ENCODE measurements around the gene SH2D3A. TPM values are rescaled to one million over a fixed set of nuclear protein-coding genes. Genes with fewer than 3 reads are reported as not detected.
"Not testable (repeated sequence)": the region's sequence is repeated elsewhere in the genome, so short reads cannot be mapped to it uniquely, and the experiment has no call there.

SH2D3A gene
- total RNA-seq = 10 to 100 TPM; 16.4 to 33.0 TPM

DNA sequence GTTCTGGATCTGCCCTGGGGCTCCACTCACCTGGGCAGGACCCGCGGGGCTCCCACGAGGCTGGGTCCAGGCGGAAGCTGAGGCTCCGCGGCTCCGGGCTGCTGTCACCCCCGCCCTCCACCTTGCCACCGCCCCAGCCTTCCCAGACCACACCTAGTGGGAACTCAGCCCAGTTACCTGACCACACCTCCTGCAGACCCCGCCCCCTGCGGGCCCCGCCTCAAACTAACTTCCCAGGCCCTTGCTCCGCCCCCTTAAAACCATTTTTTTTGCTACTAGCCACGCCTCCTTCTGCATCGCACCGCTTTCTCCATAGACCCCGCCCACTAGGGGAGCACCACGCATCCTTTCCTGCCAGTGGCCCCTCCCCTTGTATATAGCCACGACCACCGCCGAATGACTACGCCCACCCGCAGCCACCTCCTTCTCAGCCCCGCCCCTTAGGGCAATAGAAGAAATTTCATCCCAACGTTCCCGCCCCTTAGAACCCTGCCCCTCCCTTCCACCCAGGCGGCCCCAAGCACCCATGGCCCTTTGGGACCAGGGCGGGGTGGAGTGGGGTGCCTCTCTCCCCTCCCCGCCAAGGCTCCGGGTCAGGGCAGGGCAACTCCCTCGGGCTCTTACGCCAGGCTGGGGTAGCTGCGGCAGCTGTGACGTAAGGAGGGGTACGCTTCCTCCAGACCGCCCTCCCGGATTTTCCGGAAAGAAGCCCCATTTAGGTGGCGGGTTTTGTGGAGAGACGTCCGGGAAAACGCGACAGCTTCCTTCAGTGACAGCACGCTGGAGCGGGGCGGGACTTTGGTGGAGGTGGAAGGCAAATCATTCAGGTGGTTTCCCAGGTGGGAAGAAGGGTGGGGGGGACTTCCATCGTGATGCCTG is at the start of gene SH2D3A:
TSS of gene SH2D3A (minus strand) at position 79 of the 879 bp plus-strand sequence. CDS start 3,687 bp downstream, outside the sequence.
- Mint-ChIP-seq H3K27ac (peak within 1 kb of the TSS; percentile 78 to 82), H3K9me3 (no peaks in the 10 kb centered on the region), H3K36me3 (peaks cover 8 to 17% of the 10 kb centered on the region in 2 donors)
- peak; percentile 51 to 82 for ATAC-seq
- DNase-seq (ENCODE audit: low spot score in 2 of 2) = peak; percentile 92 to 96

DNA sequence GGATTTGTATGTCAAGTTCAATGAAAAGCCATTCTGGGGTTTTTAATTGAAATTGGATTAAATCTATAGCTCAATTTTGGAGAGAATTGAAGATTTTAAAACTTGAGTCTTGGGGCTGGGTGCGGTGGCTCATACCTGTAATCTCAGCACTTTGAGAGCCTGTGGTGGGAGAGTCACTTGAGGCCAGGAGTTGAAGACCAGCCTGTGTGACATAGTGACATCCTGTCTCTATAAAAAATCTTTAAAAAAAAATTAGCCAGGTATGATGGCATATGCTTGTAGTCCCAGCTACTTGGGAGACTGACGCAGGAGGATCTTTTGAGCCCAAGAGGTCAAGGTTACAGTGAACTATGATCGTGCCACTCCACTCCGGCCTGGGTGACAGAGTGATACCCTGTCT is 46.4 kb upstream of the SH2D3A start:
- Mint-ChIP-seq H3K9me3 (peaks cover 8 to 16% of the 10 kb centered on the region in 2 donors), H3K27ac (peak overlapping the region; percentile 31 to 62), H3K36me3 (peaks cover 19 to 58% of the 10 kb centered on the region in 2 donors)
- DNase-seq (ENCODE audit: low spot score in 2 of 2) = no peak
- ATAC-seq = peak; percentile 42 to 66

- peak overlapping the region in 1 of 2 donors; percentile 62 for H3K27ac Mint-ChIP-seq
- peaks cover 15 to 54% of the 10 kb centered on the region in 2 donors for H3K36me3 Mint-ChIP-seq
These were observed 45.4 kb upstream of the SH2D3A start for GRCh38 chr19:6812612-6813011.

DNA sequence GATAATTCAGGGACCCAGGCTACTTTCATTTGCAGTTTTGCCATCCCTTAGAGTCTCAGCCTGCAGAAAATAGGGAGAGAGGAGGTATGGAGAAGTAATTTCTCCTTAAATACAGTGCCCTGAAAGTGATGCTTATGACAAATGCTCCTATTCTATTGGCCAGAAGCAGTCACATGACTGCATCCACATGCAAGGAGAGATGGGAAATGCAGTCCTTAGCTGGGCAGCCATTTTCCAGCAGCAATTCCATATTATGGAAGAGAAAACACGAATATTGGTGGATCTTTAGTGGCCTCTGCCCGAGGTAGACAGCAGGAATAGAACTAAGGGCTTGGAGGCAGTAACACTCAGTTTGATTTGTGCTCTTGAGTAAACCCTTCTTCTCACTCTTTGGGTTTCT is 44.7 kb upstream of the SH2D3A start:
- ATAC-seq = no peak
- H3K9me3 Mint-ChIP-seq = peaks cover 4 to 10% of the 10 kb centered on the region in 2 donors
- peaks cover 15 to 55% of the 10 kb centered on the region in 2 donors for H3K36me3 Mint-ChIP-seq
- H3K27ac Mint-ChIP-seq = peak overlapping the region in 1 of 2 donors; percentile 40
- DNase-seq (ENCODE audit: low spot score in 2 of 2) = no peak

More at GRCh38 chr19:6812612-6813011, 45.4 kb upstream of the SH2D3A start:
- peaks cover 4 to 10% of the 10 kb centered on the region in 2 donors for H3K9me3 Mint-ChIP-seq
- no peak for DNase-seq (ENCODE audit: low spot score in 2 of 2)
- no peak for ATAC-seq

GRCh38 chr19:6811378-6811777 is 44.1 kb upstream of the SH2D3A start:
- H3K9me3 Mint-ChIP-seq = peaks cover 4 to 10% of the 10 kb centered on the region in 2 donors

GRCh38 chr19:6809262-6809661 is 42.0 kb upstream of the SH2D3A start:
- ATAC-seq = peak in 1 of 2 donors; percentile 24
- DNase-seq (ENCODE audit: low spot score in 2 of 2) = no peak
- Mint-ChIP-seq H3K9me3 (peaks cover 4 to 10% of the 10 kb centered on the region in 2 donors), H3K27ac (peak overlapping the region; percentile 57 to 62), H3K36me3 (peaks cover 15 to 54% of the 10 kb centered on the region in 2 donors)

More at GRCh38 chr19:6811378-6811777, 44.1 kb upstream of the SH2D3A start:
- Mint-ChIP-seq H3K27ac (peak overlapping the region in 1 of 2 donors; percentile 40), H3K36me3 (peaks cover 15 to 60% of the 10 kb centered on the region in 2 donors)
- no peak for DNase-seq (ENCODE audit: low spot score in 2 of 2)
- no peak for ATAC-seq

DNA sequence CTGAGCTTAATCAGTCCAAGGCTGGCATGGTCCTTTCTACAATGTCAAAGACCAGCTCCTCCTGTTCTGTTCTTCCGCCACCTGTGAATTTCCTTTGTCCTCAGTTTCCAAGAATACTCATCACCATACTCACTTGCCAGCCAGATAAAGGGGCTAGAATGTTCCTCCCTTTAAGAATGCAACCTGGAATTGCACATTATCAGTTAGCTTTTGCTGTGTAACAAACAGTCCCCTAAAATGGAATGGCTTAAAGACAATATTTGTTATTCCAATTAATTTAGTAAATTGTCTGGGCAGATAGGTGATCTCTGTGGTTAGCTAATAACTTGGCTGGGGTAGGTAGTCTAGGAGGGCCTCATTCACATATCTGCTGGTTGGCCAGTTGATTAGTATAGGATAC is 41.3 kb upstream of the SH2D3A start:
- no peak overlapping the region for H3K27ac Mint-ChIP-seq
- no peak for DNase-seq (ENCODE audit: low spot score in 2 of 2)
- no peak for ATAC-seq
- H3K36me3 Mint-ChIP-seq = peaks cover 15 to 54% of the 10 kb centered on the region in 2 donors
- H3K9me3 Mint-ChIP-seq = peaks cover 4 to 10% of the 10 kb centered on the region in 2 donors

DNA sequence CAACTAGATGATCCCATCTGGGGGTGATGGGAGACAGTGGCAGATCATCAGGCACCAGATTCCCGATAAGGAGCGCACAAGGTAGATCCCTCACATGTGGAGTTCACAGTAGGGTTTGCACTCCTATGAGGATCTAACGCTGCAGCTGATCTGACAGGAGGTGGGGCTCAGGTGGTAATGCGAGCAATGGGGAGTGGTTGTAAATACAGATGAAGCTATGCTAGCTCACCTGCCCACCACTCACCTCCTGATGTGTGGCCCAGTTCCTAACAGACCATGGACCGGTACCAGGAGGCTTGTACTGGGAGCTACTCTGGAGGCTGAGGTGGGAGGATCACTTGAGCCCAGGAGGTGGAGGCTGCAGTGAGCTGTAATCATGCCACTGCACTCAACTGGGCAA is 40.1 kb upstream of the SH2D3A start:
- ATAC-seq (no peak), DNase-seq (ENCODE audit: low spot score in 2 of 2) (no peak)
- no peak overlapping the region for H3K27ac Mint-ChIP-seq
- H3K36me3 Mint-ChIP-seq = peaks cover 13 to 48% of the 10 kb centered on the region in 2 donors
- peaks cover 0 to 10% of the 10 kb centered on the region in 2 donors for H3K9me3 Mint-ChIP-seq

DNA sequence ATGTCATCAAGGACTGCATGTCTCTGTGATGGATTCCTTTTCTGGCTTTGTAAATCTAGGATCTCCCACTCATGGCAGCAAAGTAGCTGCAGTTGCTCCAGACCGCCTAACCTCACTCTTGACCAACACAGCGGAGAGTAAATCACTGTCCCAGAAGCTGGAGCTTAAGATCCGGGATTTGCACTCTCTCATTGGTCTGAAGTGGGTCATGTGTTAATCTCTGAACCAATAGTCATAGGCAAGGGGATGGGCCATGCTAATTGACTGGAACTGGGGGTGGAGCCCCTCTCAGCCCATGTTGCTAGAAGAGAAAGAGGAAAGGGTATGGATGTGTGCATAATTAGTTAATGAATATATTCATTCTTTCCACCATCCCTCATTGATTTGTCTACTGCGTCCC is 39.3 kb upstream of the SH2D3A start:
- ATAC-seq = no peak
- H3K36me3 Mint-ChIP-seq = peaks cover 5 to 45% of the 10 kb centered on the region in 2 donors
- H3K9me3 Mint-ChIP-seq = peaks cover 0 to 4% of the 10 kb centered on the region in 2 donors
- no peak overlapping the region for H3K27ac Mint-ChIP-seq
- no peak for DNase-seq (ENCODE audit: low spot score in 2 of 2)

GRCh38 chr19:6803036-6803404 is 35.8 kb upstream of the SH2D3A start:
- H3K9me3 Mint-ChIP-seq = no peaks in the 10 kb centered on the region
- H3K36me3 Mint-ChIP-seq = peaks cover 0 to 31% of the 10 kb centered on the region in 2 donors
- H3K27ac Mint-ChIP-seq = peak overlapping the region; percentile 90 to 96
- DNase-seq (ENCODE audit: low spot score in 2 of 2) = no peak
- ATAC-seq = peak in 1 of 2 donors; percentile 11

GRCh38 chr19:6802336-6803035 is 35.3 kb upstream of the SH2D3A start:
- no peaks in the 10 kb centered on the region for H3K9me3 Mint-ChIP-seq
- peak; percentile 62 to 86 for DNase-seq (ENCODE audit: low spot score in 2 of 2)
- peak overlapping the region; percentile 90 to 96 for H3K27ac Mint-ChIP-seq
- peaks cover 0 to 31% of the 10 kb centered on the region in 2 donors for H3K36me3 Mint-ChIP-seq
- peak; percentile 71 to 84 for ATAC-seq

DNA sequence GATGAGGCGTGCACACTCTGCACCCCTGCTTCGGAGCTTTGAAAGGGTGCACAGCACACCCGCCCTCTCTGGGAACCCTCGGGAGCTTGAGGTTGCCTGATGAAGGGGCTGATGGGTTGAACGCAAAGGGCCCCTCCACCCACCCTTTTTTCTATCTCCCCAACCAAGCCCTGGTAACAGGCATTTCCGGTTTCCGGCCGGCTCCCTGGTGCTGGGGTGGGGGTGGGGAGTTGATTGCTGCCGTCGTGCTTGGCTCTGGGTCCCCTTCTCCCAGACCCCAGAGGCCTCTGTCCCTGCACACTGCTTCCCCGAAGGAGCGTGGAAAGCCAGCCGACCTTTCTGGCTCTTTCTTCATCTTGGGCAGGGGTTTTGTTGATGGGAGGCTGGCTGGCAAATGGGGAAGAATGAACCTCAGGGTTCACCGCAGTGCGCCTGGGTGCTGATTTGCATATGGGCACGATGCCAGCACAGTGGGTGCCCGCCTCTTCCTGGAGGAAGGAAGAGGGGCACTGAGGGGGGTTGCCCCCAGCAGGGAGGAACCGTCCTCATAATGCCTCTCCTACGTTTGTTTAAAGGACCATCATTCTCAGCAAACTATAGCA is 34.4 kb upstream of the SH2D3A start:
- Mint-ChIP-seq H3K27ac (peak overlapping the region; percentile 90 to 99), H3K9me3 (no peaks in the 10 kb centered on the region), H3K36me3 (peaks cover 0 to 25% of the 10 kb centered on the region in 2 donors)
- ATAC-seq (peak; percentile 45 to 79), DNase-seq (ENCODE audit: low spot score in 2 of 2) (peak; percentile 67 to 81)

DNA sequence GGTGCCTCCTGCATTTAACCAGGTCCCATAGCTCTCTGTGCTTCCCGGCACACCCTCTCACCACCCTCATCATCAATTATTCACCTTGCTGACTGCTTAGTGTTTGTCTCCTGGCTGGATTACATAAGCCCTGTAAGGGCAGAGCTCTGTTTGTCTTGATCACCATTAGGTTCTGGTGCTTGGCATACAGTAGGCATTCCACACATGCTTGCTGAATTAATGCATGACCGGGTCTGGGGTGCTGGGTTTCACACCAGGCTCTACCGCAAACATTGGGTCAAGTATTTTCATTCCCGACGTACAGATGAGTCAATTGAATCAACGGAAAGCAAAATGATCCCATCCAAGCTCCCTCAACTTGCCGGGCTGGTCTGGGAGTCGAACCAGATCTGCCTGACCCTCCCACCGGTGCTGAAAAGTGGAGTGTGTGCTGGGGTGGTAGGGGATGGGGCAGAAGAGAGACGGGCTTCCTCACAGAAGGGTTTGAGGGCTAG is 33.8 kb upstream of the SH2D3A start:
- ATAC-seq (peak; percentile 14 to 34), DNase-seq (ENCODE audit: low spot score in 2 of 2) (peak in 1 of 2 donors; percentile 18)
- Mint-ChIP-seq H3K36me3 (peaks cover 0 to 26% of the 10 kb centered on the region in 2 donors), H3K9me3 (no peaks in the 10 kb centered on the region), H3K27ac (peak overlapping the region; percentile 90 to 99)

DNA sequence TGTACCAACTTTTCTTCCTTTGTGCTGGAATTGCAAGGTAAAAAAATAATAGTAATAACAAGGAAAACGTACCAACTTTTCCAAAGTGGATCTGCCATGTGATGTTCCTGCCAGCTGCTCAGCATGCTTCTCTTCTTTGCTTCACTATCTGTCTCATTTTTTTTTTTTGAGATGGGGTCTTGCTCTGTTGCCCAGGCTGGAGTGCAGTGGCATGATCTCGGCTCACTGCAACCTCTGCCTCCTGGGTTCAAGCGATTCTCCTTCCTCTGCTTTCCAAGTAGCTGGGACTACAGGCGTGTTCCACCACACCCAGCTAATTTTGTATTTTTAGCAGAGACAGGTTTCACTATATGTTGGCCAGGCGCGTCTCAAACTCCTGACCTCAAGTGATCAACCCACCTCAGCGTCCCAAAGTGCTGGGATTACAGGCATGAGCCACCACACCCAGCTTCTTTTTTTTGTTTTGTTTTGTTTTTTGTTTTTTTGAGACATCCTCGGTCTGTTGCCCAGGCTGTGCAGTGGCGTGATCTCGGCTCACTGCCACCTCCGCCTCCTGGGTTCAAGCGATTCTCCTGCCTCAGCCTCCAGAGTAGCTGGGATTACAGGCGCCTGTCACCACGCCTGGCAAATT is 33.0 kb upstream of the SH2D3A start:
- ATAC-seq, H3K9me3 Mint-ChIP-seq: not testable (repeated sequence)
- DNase-seq (ENCODE audit: low spot score in 2 of 2) = peak in 1 of 2 donors; percentile 11
- H3K36me3 Mint-ChIP-seq = peaks cover 0 to 30% of the 10 kb centered on the region in 2 donors
- peak overlapping the region; percentile 90 to 99 for H3K27ac Mint-ChIP-seq

DNA sequence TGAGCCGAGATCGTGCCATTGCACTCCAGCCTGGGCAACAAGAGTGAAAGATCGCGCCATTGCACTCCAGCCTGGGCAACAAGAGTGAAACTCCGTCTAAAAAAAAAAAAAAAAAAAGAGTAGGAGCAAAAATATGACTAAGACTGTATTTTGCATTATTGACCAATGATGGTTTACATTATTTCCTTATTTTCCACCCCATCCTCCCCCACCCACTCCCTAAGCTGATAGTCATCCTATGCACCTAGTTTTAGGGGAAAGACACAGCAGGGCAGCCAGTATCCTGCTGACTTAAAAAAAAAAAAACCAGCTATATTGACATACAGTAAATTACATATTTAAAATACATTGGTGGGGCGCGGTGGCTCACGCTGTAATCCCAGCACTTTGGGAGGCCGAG is 30.4 kb upstream of the SH2D3A start:
- no peak for DNase-seq (ENCODE audit: low spot score in 2 of 2)
- Mint-ChIP-seq H3K9me3 (peaks cover 3 to 7% of the 10 kb centered on the region in 2 donors), H3K36me3 (peaks cover 5 to 56% of the 10 kb centered on the region in 2 donors), H3K27ac (peak overlapping the region in 1 of 2 donors; percentile 18)
- ATAC-seq = no peak

GRCh38 chr19:6796278-6796677 is 29.0 kb upstream of the SH2D3A start:
- DNase-seq (ENCODE audit: low spot score in 2 of 2) = no peak
- Mint-ChIP-seq H3K27ac (no peak overlapping the region), H3K36me3 (peaks cover 5 to 65% of the 10 kb centered on the region in 2 donors), H3K9me3 (peaks cover 3 to 17% of the 10 kb centered on the region in 2 donors)
- ATAC-seq = no peak
